HG03139 (cell line): ENCODE measurements around the gene COQ10B.
"Not testable (repeated sequence)": the region's sequence is repeated elsewhere in the genome, so short reads cannot be mapped to it uniquely, and the experiment has no call there.

ENCODE experiments used
- ATAC-seq: cut with Tn5 transposase; IDR thresholded peaks from one replicate; pipeline ENCODE4 v1.9.1; 2021; ENCODE audit not compliant: unreplicated experiment

COQ10B gene

GRCh38 chr2:197450465-197450864, 2.9 kb upstream of the COQ10B start:
- ATAC-seq: no peak

- not testable (repeated sequence) for ATAC-seq
Measured at GRCh38 chr2:197450935-197451358, 2.4 kb upstream of the COQ10B start.

DNA sequence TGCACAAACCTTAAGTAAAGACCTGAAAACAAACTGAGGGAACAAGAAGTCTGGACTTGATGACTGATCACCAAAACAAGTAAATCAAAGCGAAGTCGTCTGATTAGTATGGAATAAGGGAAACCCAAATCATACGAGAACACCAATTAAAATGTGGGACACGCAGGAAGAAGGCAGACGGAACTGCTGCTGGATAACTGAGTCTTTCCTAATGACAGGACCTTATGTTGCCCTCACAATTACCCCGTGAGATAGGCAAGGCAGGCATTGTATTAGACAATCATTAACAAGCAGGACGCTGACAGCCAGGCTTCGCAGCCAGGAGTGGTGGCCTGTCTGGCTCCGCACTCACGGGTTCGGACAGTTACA, 614 bp upstream of the COQ10B start:
- no peak for ATAC-seq

- ATAC-seq: peak; percentile 21
Measured at GRCh38 chr2:197453914-197454398, 604 bp downstream of the COQ10B start.

DNA sequence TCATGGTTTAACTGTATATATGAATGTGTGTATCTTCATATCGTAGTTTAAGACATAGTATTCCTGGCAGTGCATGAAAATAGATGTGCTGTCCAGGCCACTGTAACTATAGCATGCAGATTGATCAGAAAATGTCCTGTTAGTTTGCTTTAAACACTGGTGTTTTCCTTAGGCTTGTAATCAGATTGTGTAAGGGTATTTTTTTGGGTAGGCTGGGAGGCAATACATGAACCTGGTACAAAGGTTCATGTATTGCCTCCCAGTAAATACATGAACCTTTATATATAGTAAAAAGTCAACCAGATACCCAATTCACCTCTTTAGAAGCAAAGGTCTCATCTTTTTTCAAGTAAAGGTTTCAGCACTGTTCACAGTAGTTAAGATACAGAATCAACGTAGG, 1.6 kb downstream of the COQ10B start:
- ATAC-seq: no peak

GRCh38 chr2:197455428-197455827, 2.1 kb downstream of the COQ10B start:
- no peak for ATAC-seq

- no peak for ATAC-seq
Measured at GRCh38 chr2:197460649-197461048, 7.3 kb downstream of the COQ10B start.

GRCh38 chr2:197461057-197461456, 7.7 kb downstream of the COQ10B start:
- no peak for ATAC-seq

- no peak for ATAC-seq
Measured at GRCh38 chr2:197464175-197464574, 10.8 kb downstream of the COQ10B start.

DNA sequence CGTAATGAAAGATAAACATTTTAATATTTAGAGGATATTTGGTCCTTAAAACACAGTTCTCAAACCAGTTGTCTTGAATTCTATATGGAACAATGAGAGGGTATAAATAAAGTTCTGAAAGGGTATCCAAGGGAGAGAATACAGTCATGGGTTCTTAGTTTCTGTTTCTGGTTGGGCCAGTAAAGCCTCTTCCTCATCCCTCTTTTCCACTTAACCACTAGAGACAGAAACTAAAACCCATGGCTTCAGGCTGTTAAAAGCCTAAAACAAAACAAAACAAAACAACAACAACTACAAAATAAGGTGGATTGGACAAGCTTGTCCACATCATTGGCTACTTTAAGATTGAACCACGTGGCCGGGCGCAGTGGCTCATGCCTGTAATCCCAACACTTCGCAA, 18.8 kb downstream of the COQ10B start:
- ATAC-seq: no peak

- ATAC-seq: no peak
Measured at GRCh38 chr2:197477797-197478196, 24.4 kb downstream of the COQ10B start.

GRCh38 chr2:197480165-197481036, 27.0 kb downstream of the COQ10B start:
- ATAC-seq: no peak

GRCh38 chr2:197484248-197484647, 30.9 kb downstream of the COQ10B start:
- not testable (repeated sequence) for ATAC-seq

- ATAC-seq: no peak
Measured at GRCh38 chr2:197486175-197486574, 32.8 kb downstream of the COQ10B start.

DNA sequence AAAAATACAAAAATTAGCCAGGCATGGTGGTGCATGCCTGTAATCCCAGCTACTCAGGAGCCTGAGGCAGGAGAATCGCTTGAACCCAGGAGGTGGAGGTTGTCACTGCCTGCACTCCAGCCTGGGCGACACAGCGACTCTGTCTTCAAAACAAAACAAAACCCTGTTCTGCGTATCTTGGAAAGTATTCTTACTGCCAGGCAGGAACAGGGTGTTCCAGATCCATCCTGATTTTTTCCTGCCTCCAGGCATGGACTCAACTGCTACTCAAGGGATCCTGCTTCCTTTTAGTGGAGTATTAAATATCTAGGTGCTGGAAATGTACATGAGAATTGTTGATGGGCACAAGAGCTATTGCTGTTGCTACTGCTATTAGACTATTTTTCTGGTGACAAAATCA, 34.0 kb downstream of the COQ10B start:
- ATAC-seq: no peak

GRCh38 chr2:197495433-197496134, 42.2 kb downstream of the COQ10B start:
- ATAC-seq: no peak

GRCh38 chr2:197496695-197497094, 43.3 kb downstream of the COQ10B start:
- no peak for ATAC-seq

DNA sequence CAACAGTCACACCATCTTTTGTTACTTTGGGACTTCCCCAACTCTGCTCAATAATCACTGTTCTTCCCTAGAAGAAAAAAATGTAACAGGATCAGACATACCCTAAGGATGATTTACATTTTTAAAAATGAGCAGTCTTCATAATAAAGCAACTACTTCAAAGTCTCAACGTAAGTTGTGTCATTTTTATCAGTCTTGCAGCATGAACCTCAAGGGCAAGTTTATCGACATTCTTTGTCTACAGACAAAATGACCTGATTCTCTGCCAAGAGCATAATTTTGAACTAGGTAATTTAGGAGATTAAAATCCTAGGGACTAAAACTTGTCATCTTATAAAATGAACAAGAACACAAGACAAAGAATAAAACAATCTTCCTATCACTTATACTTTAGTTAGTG, 44.0 kb downstream of the COQ10B start:
- ATAC-seq: no peak

GRCh38 chr2:197498235-197498936, 45.0 kb downstream of the COQ10B start:
- no peak for ATAC-seq

GRCh38 chr2:197498937-197499593, 45.7 kb downstream of the COQ10B start:
- ATAC-seq: peak; percentile 28
